K562 (cell line): ENCODE data around the gene ELMO1. TPM values are rescaled to one million over a fixed set of nuclear protein-coding genes. Genes with fewer than 3 reads are reported as not detected.

Experiments used
- ATAC-seq: fragments of 200-7000 bp; cut with Tn5 transposase; 3 replicates; pipeline ENCODE4 v1.9.1; 2020; ENCODE audit warnings: moderate library complexity
- BruUV-seq: library from RNA; stranded (reverse); fragments of 400-500 nt; replicated peaks from 2 replicates; lab custom pipeline; 2021; lab: Mats Ljungman, UMichigan
- CTCF ChIA-PET: fragments of 300-600 bp; formaldehyde crosslinking; extraction: SDS; loops from one replicate; lab custom pipeline; 2021; ENCODE audit warnings: low intra/inter-chr PET ratio; lab: Yijun Ruan, JAX
- POLR2A ChIA-PET: fragments of 300-600, 350-650 bp; sonication (Branson Sonifier 250); formaldehyde crosslinking; extraction: SDS; loops from one replicate; lab custom pipeline; 2021; ENCODE audit warnings: antibody characterized with exemption, inconsistent platforms; lab: Yijun Ruan, JAX
- DNase-seq, 4 experiments: peaks; one replicate each; pipeline versions ENCODE4 v3.0.0 to v3.0.0-alpha.2; 2011 to 2018; ENCODE audit warnings: low spot score in 3 of 4, mixed read lengths in 3 of 4; ENCODE audit errors: extremely low read depth in 1 of 4
- FAIRE-seq: peaks from 2 replicates; lab custom pipeline; 2011; peaks lifted over from hg19 to GRCh38; lab: Jason Lieb, UNC
- H2AFZ ChIP-seq: 2 replicates; pipeline ENCODE4 v1.6.0; 2011; ENCODE audit warnings: low read depth, low read length, control low read depth, inconsistent platforms
- H3K27ac ChIP-seq: fragments of 200-600 bp; 3 replicates; pipeline ENCODE4 v1.8.0; 2011; ENCODE audit warnings: low read depth, mild to moderate bottlenecking, control low read depth, inconsistent platforms, low read length, moderate library complexity, mixed read lengths; ENCODE audit errors: extremely low read depth
- H3K27me3 ChIP-seq, 2 experiments: fragments of 300-600 bp in 1 of 2; 2 replicates in 1 of 2; 3 replicates in 1 of 2; pipeline versions ENCODE4 v1.6.0 to v1.8.0; 2011; ENCODE audit warnings: inconsistent platforms in 2 of 2, low read length in 2 of 2, mild to moderate bottlenecking in 1 of 2, mixed read lengths in 1 of 2, moderate library complexity in 1 of 2; ENCODE audit not compliant: control insufficient read depth in 2 of 2, insufficient read depth in 2 of 2
- H3K36me3 ChIP-seq: fragments of 300-600 bp; 3 replicates; pipeline ENCODE4 v1.8.0; 2011; ENCODE audit warnings: mild to moderate bottlenecking, low read length, inconsistent platforms; ENCODE audit not compliant: control insufficient read depth, insufficient read depth
- H3K4me1 ChIP-seq, 2 experiments: fragments of 200-600 bp in 1 of 2; replicated peaks in 1 of 2; 2 replicates in 1 of 2; 3 replicates in 1 of 2; pipeline versions ENCODE4 v1.5.1 to v1.8.0; 2011; ENCODE audit warnings: inconsistent platforms in 2 of 2, low read length in 2 of 2, mild to moderate bottlenecking in 1 of 2, mixed read lengths in 1 of 2, moderate library complexity in 1 of 2; ENCODE audit not compliant: control insufficient read depth in 2 of 2, insufficient read depth in 2 of 2
- H3K4me2 ChIP-seq: 2 replicates; pipeline ENCODE4 v1.6.1; 2011; ENCODE audit warnings: low read length, control low read depth, inconsistent platforms, mixed read lengths; ENCODE audit not compliant: insufficient read depth
- H3K4me3 ChIP-seq: fragments of 200-600 bp; sonication (generic), shearing (Covaris generic); 2 replicates; pipeline ENCODE4 v1.5.1; 2016; ENCODE audit warnings: control low read depth, inconsistent platforms
- H3K79me2 ChIP-seq: fragments of 200-600 bp; 3 replicates; pipeline ENCODE4 v1.8.0; 2011; ENCODE audit warnings: low read length, inconsistent platforms; ENCODE audit not compliant: control insufficient read depth, insufficient read depth
- H3K9ac ChIP-seq, 2 experiments: 2 replicates each; pipeline versions ENCODE4 v1.6.0 to v1.6.1; 2011; ENCODE audit warnings: low read depth in 2 of 2, low read length in 2 of 2, control low read depth in 1 of 2, inconsistent platforms in 1 of 2, mild to moderate bottlenecking in 1 of 2, mixed read lengths in 1 of 2; ENCODE audit not compliant: insufficient read depth in 1 of 2
- H3K9me1 ChIP-seq: one replicate; pipeline ENCODE4 v1.6.0; 2011; ENCODE audit warnings: inconsistent platforms, mild to moderate bottlenecking, low read length, moderate library complexity; ENCODE audit not compliant: control insufficient read depth, insufficient read depth
- H3K9me3 ChIP-seq: replicated peaks from 2 replicates; pipeline ENCODE4 v1.5.1; 2011; ENCODE audit warnings: low read depth, low read length, inconsistent platforms; ENCODE audit not compliant: control insufficient read depth, insufficient read depth
- H4K20me1 ChIP-seq: replicated peaks from 2 replicates; pipeline ENCODE4 v1.6.1; 2011; ENCODE audit warnings: low read length, inconsistent platforms, mixed read lengths; ENCODE audit not compliant: control insufficient read depth, insufficient read depth
- CREB5 ChIP-seq: fragments of 250-450 bp; sonication (Bioruptor Pico); IDR thresholded peaks from 2 replicates; pipeline ENCODE4 v1.5.0; 2020; ENCODE audit warnings: mild to moderate bottlenecking
- FOXM1 ChIP-seq, 2 experiments: fragments of 450-650 bp in 1 of 2; sonication (generic) in 1 of 2; formaldehyde crosslinking in 1 of 2; IDR thresholded peaks; 2 replicates each; pipeline versions ENCODE4 v1.6.1 to v1.9.0; 2017 to 2022; ENCODE audit warnings: low read depth in 2 of 2, mild to moderate bottlenecking in 2 of 2, missing genetic modification reagents in 1 of 2, moderate library complexity in 1 of 2
- SMC3 ChIP-seq: conservative IDR thresholded peaks from 2 replicates; pipeline ENCODE4 v1.6.1; 2011; ENCODE audit warnings: low read depth, low read length, improper control_type of control experiment; ENCODE audit not compliant: insufficient read depth
- ZFP91 ChIP-seq: sonication (generic); formaldehyde crosslinking; IDR thresholded peaks from 2 replicates; pipeline ENCODE4 v1.8.0; 2022; ENCODE audit warnings: mild to moderate bottlenecking, missing genetic modification reagents
- WGBS: fragments of 100-300 bp; shearing (Covaris generic); methylation state at CpG from one replicate; pipeline ENCODE4 v1.1.6; 2016; ENCODE audit warnings: low coverage, mixed read lengths; ENCODE audit not compliant: insufficient coverage; ENCODE audit errors: missing lambda C conversion rate; 5-methylcytosine and 5-hydroxymethylcytosine counted together
- in situ Hi-C: fragments of 300-500 bp; cut with MboI; formaldehyde crosslinking; loops from 4 replicates; pipeline ENCODE4 v1.15.0; 2018; ENCODE audit warnings: inconsistent platforms, mixed read lengths
- intact Hi-C: fragments of 100-400 bp; cut with micrococcal nuclease; formaldehyde crosslinking; loops from 2 replicates; pipeline ENCODE4 v1.14.2; 2022
- polyA plus RNA-seq, 8 experiments: library from polyadenylated mRNA; depleted of rRNA in 4 of 8; stranded (reverse) in 5 of 8; unstranded in 3 of 8; fragments of >200 nt; fragmentation: Nextera tagmentation in 2 of 8; fragmentation: Illumina TruSeq in 1 of 8; extraction: Ambion mirVana in 2 of 8; extraction: Trizol in 1 of 8; gene quantifications; 2 replicates each; pipeline versions ENCODE4 v1.2.1 to v1.2.3, GENCODE V29; 2011 to 2014; ENCODE audit warnings: inconsistent platforms in 1 of 8, missing spikeins in 1 of 8
- total RNA-seq, 7 experiments: library from RNA; depleted of rRNA in 6 of 7; stranded (reverse); fragments of >200 nt in 6 of 7; fragmentation: Illumina TruSeq in 2 of 7; extraction: Trizol in 2 of 7; gene quantifications; 2 replicates each; pipeline versions ENCODE4 v1.2.1 to v1.2.3, GENCODE V29; 2011 to 2021; ENCODE audit warnings: low replicate concordance in 1 of 7
- TF ChIP-seq, protein P1 (sequence below), 2 experiments: fragments of 450-650 bp; IDR thresholded peaks; 2 replicates each; pipeline ENCODE4 v1.6.1; 2018; ENCODE audit warnings: mild to moderate bottlenecking in 2 of 2, low read depth in 1 of 2; ENCODE audit not compliant: partially characterized antibody in 2 of 2

Gene ELMO1
- total and polyA plus RNA-seq, 9 of the 15 experiments (the other 6 are each of a cell fraction or from before 2014, with no cell fraction given) = 0.36 to 7.2 (median 3.6) TPM

GRCh38 chr7:37109843-37110242, 338.8 kb downstream of the ELMO1 start:
- no peak for TF ChIP-seq ZFP91 (CRISPR knock-in tag)
- TF ChIP-seq, protein P1, sequence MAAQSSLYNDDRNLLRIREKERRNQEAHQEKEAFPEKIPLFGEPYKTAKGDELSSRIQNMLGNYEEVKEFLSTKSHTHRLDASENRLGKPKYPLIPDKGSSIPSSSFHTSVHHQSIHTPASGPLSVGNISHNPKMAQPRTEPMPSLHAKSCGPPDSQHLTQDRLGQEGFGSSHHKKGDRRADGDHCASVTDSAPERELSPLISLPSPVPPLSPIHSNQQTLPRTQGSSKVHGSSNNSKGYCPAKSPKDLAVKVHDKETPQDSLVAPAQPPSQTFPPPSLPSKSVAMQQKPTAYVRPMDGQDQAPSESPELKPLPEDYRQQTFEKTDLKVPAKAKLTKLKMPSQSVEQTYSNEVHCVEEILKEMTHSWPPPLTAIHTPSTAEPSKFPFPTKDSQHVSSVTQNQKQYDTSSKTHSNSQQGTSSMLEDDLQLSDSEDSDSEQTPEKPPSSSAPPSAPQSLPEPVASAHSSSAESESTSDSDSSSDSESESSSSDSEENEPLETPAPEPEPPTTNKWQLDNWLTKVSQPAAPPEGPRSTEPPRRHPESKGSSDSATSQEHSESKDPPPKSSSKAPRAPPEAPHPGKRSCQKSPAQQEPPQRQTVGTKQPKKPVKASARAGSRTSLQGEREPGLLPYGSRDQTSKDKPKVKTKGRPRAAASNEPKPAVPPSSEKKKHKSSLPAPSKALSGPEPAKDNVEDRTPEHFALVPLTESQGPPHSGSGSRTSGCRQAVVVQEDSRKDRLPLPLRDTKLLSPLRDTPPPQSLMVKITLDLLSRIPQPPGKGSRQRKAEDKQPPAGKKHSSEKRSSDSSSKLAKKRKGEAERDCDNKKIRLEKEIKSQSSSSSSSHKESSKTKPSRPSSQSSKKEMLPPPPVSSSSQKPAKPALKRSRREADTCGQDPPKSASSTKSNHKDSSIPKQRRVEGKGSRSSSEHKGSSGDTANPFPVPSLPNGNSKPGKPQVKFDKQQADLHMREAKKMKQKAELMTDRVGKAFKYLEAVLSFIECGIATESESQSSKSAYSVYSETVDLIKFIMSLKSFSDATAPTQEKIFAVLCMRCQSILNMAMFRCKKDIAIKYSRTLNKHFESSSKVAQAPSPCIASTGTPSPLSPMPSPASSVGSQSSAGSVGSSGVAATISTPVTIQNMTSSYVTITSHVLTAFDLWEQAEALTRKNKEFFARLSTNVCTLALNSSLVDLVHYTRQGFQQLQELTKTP (IDR thresholded peaks at IDR 0.05; ENCODE audit: low read depth in 1 of 2, partially characterized antibody in 2 of 2) = no peak
- no peak for TF ChIP-seq FOXM1 (IDR thresholded peaks at IDR 0.05; ENCODE audit: low read depth)
- TF ChIP-seq FOXM1 (CRISPR knock-in tag; IDR thresholded peaks at IDR 0.05; ENCODE audit: low read depth) = no peak
- no peak for TF ChIP-seq SMC3
- no peak for TF ChIP-seq CREB5
- ATAC-seq (no peak), DNase-seq (no peak), FAIRE-seq (no peak)
- no peak overlapping the region for H3K27ac ChIP-seq
- H3K9me3 ChIP-seq = no peaks in the 10 kb centered on the region
- no TSS peak for BruUV-seq
- 5% methylated on average over 5 of the region's 5 CpGs for WGBS
- H3K9me1 ChIP-seq = no peaks in the 10 kb centered on the region
- H2AFZ ChIP-seq = no peak overlapping the region
- H3K9ac ChIP-seq = no peak overlapping the region
- intact Hi-C loops (no loop called here), in situ Hi-C loops (no loop called here)
- H4K20me1 ChIP-seq = no peaks in the 10 kb centered on the region; the same call in 1 of the 2 replicates
- CTCF ChIA-PET = no interaction called here
- POLR2A ChIA-PET = no interaction called here
- no peak overlapping the region for H3K4me3 ChIP-seq
- no peak overlapping the region for H3K4me2 ChIP-seq
- no peaks in the 10 kb centered on the region for H3K36me3 ChIP-seq
- no peaks in the 10 kb centered on the region for H3K27me3 ChIP-seq
- no peaks in the 10 kb centered on the region for H3K4me1 ChIP-seq
- no peaks in the 10 kb centered on the region for H3K79me2 ChIP-seq
